Panc1 (cell line): ENCODE data around the gene SIGLEC8. TPM values are rescaled to one million over a fixed set of nuclear protein-coding genes. Genes with fewer than 3 reads are reported as not detected.

Experiments used
- ATAC-seq: fragments of 200-7000 bp; cut with Tn5 transposase; 2 replicates; pipeline ENCODE4 v1.9.1; 2020; ENCODE audit warnings: mild to moderate bottlenecking, moderate library complexity
- BruUV-seq: library from RNA; stranded (reverse); fragments of 400-500 nt; replicated peaks from 2 replicates; lab custom pipeline; 2021; lab: Mats Ljungman, UMichigan
- CTCF ChIA-PET: fragments of 300-600 bp; sonication (Branson Sonifier 250); formaldehyde crosslinking; loops from one replicate; lab custom pipeline; 2022; ENCODE audit warnings: antibody characterized with exemption; lab: Charles Lee
- POLR2A ChIA-PET: fragments of 300-600 bp; sonication (Branson Sonifier 250); formaldehyde crosslinking; loops from one replicate; lab custom pipeline; 2022; ENCODE audit warnings: antibody characterized with exemption; lab: Charles Lee
- DNase-seq: peaks from one replicate; pipeline ENCODE4 v3.0.0-alpha.2; 2010; ENCODE audit warnings: low read depth, low spot score
- H3K27ac ChIP-seq: 2 replicates; pipeline ENCODE4 v1.5.1; 2011; ENCODE audit warnings: mild to moderate bottlenecking, low read length, inconsistent platforms
- H3K27me3 ChIP-seq: fragments of 200-500 bp; sonication (Bioruptor generic); 2 replicates; pipeline ENCODE4 v1.6.0; 2014; ENCODE audit warnings: low read length, inconsistent platforms; ENCODE audit not compliant: control insufficient read depth, insufficient read depth
- H3K36me3 ChIP-seq: fragments of 200-500 bp; sonication (Bioruptor generic); 2 replicates; pipeline ENCODE4 v1.5.1; 2014; ENCODE audit warnings: inconsistent platforms, mild to moderate bottlenecking, low read length, moderate library complexity; ENCODE audit not compliant: control insufficient read depth, insufficient read depth
- H3K4me1 ChIP-seq: 2 replicates; pipeline ENCODE4 v1.5.1; 2011; ENCODE audit warnings: inconsistent platforms, mild to moderate bottlenecking, low read length, moderate library complexity; ENCODE audit not compliant: control insufficient read depth, insufficient read depth
- H3K4me3 ChIP-seq, 2 experiments: 2 replicates each; pipeline ENCODE4 v1.5.1; 2011 to 2012; ENCODE audit warnings: low read depth in 2 of 2, low read length in 2 of 2, mild to moderate bottlenecking in 2 of 2, inconsistent platforms in 1 of 2, moderate library complexity in 1 of 2
- H3K9me3 ChIP-seq: fragments of 200-500 bp; sonication (Bioruptor generic); 2 replicates; pipeline ENCODE4 v1.5.1; 2014; ENCODE audit warnings: low read depth, mild to moderate bottlenecking, inconsistent platforms, low read length, moderate library complexity; ENCODE audit not compliant: control insufficient read depth, insufficient read depth
- POLR2AphosphoS5 ChIP-seq: IDR thresholded peaks from 2 replicates; pipeline ENCODE4 v1.6.1; 2012; ENCODE audit warnings: mild to moderate bottlenecking, low read depth, low read length, moderate library complexity
- SIN3A ChIP-seq: IDR thresholded peaks from 2 replicates; pipeline ENCODE4 v1.6.1; 2012; ENCODE audit warnings: low read depth, mild to moderate bottlenecking, low read length, moderate library complexity, borderline replicate concordance; ENCODE audit not compliant: insufficient read depth
- TCF7L2 ChIP-seq: IDR thresholded peaks from 2 replicates; pipeline ENCODE4 v1.6.1; 2011; ENCODE audit warnings: mild to moderate bottlenecking, low read depth, low read length, inconsistent platforms
- in situ Hi-C: cut with HindIII; loops from 2 replicates; pipeline ENCODE4 v1.10.0; 2016; ENCODE audit warnings: low sequenced_read_pairs, low pct_unique_long_range_greater_than_20kb
- intact Hi-C: fragments of 100-400 bp; cut with micrococcal nuclease; formaldehyde crosslinking; loops from one replicate; pipeline ENCODE4 v1.10.0; 2022; ENCODE audit not compliant: unreplicated experiment
- total RNA-seq: library from RNA; stranded (reverse); gene quantifications from one replicate; pipeline ENCODE4 v1.2.1, GENCODE V29; 2021; ENCODE audit not compliant: unreplicated experiment
- TF ChIP-seq, protein P1 (sequence below): fragments of 450-650 bp; IDR thresholded peaks from 2 replicates; pipeline ENCODE4 v1.5.1; 2017; ENCODE audit warnings: mild to moderate bottlenecking
- TF ChIP-seq, protein P2 (sequence below), 2 experiments: IDR thresholded peaks; 2 replicates each; pipeline ENCODE4 v1.6.1; 2011 to 2012; ENCODE audit warnings: low read depth in 2 of 2, control low read depth in 1 of 2, low read length in 1 of 2, mild to moderate bottlenecking in 1 of 2, moderate library complexity in 1 of 2; ENCODE audit not compliant: insufficient read depth in 1 of 2

The SIGLEC8 gene
- total RNA-seq, 1 experiment from 2014 or later: not detected

DNA sequence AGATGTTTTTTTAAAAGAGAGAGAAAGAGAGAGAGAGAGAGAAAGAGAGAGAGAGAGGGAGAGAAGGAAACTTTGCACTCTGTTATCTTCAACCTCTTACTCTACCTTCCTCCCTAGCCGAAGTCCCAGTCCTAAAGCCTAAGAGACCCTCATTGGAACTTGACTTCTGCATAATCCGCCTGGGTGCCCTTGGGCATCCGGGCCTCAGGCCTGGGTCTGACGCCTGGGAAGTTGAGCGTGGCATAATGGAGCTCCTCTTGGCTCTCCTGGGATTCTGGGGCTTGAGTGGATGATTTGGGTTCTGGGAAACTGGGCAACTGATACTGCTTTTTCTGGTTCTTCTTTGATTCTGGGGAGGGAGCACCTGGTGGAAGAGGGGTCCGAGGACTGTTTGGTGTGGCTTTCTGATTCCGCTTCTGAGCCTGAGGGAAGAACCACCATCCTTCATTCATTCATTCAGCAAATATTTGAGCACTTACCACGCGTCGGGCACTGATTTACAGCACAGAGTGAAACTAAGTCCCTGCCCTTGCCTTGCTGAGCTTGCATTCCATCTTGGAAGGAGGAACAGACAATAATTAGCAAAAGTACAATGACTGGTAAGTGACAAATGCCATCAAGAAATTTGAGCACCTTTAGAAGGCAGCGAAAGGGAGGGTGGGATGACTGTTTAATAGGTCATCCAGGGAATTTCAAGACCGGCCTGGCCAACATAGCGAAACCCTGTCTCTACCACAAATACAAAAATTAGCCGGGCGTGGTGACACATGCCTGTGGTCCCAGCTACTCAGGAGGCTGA is 47.1 kb downstream of the SIGLEC8 start:
- intact Hi-C loops (no loop called here), in situ Hi-C loops (no loop called here)
- no peak overlapping the region for H3K4me3 ChIP-seq
- no peak for ATAC-seq
- BruUV-seq: no TSS peak
- no peaks in the 10 kb centered on the region for H3K36me3 ChIP-seq
- no peaks in the 10 kb centered on the region; the same call in 1 of the 2 replicates for H3K4me1 ChIP-seq
- TF ChIP-seq, protein P1, sequence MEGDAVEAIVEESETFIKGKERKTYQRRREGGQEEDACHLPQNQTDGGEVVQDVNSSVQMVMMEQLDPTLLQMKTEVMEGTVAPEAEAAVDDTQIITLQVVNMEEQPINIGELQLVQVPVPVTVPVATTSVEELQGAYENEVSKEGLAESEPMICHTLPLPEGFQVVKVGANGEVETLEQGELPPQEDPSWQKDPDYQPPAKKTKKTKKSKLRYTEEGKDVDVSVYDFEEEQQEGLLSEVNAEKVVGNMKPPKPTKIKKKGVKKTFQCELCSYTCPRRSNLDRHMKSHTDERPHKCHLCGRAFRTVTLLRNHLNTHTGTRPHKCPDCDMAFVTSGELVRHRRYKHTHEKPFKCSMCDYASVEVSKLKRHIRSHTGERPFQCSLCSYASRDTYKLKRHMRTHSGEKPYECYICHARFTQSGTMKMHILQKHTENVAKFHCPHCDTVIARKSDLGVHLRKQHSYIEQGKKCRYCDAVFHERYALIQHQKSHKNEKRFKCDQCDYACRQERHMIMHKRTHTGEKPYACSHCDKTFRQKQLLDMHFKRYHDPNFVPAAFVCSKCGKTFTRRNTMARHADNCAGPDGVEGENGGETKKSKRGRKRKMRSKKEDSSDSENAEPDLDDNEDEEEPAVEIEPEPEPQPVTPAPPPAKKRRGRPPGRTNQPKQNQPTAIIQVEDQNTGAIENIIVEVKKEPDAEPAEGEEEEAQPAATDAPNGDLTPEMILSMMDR: no peak
- TF ChIP-seq SIN3A (no peak), TCF7L2 (no peak), POLR2AphosphoS5 (no peak)
- TF ChIP-seq, protein P2, sequence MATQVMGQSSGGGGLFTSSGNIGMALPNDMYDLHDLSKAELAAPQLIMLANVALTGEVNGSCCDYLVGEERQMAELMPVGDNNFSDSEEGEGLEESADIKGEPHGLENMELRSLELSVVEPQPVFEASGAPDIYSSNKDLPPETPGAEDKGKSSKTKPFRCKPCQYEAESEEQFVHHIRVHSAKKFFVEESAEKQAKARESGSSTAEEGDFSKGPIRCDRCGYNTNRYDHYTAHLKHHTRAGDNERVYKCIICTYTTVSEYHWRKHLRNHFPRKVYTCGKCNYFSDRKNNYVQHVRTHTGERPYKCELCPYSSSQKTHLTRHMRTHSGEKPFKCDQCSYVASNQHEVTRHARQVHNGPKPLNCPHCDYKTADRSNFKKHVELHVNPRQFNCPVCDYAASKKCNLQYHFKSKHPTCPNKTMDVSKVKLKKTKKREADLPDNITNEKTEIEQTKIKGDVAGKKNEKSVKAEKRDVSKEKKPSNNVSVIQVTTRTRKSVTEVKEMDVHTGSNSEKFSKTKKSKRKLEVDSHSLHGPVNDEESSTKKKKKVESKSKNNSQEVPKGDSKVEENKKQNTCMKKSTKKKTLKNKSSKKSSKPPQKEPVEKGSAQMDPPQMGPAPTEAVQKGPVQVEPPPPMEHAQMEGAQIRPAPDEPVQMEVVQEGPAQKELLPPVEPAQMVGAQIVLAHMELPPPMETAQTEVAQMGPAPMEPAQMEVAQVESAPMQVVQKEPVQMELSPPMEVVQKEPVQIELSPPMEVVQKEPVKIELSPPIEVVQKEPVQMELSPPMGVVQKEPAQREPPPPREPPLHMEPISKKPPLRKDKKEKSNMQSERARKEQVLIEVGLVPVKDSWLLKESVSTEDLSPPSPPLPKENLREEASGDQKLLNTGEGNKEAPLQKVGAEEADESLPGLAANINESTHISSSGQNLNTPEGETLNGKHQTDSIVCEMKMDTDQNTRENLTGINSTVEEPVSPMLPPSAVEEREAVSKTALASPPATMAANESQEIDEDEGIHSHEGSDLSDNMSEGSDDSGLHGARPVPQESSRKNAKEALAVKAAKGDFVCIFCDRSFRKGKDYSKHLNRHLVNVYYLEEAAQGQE (IDR thresholded peaks at IDR 0.05; ENCODE audit: insufficient read depth in 1 of 2, low read depth in 2 of 2, low read length in 1 of 2): no peak
- POLR2A ChIA-PET: no interaction called here
- no peaks in the 10 kb centered on the region for H3K9me3 ChIP-seq
- DNase-seq: no peak
- no peak overlapping the region for H3K27ac ChIP-seq
- no peaks in the 10 kb centered on the region for H3K27me3 ChIP-seq
- CTCF ChIA-PET: no interaction called here

DNA sequence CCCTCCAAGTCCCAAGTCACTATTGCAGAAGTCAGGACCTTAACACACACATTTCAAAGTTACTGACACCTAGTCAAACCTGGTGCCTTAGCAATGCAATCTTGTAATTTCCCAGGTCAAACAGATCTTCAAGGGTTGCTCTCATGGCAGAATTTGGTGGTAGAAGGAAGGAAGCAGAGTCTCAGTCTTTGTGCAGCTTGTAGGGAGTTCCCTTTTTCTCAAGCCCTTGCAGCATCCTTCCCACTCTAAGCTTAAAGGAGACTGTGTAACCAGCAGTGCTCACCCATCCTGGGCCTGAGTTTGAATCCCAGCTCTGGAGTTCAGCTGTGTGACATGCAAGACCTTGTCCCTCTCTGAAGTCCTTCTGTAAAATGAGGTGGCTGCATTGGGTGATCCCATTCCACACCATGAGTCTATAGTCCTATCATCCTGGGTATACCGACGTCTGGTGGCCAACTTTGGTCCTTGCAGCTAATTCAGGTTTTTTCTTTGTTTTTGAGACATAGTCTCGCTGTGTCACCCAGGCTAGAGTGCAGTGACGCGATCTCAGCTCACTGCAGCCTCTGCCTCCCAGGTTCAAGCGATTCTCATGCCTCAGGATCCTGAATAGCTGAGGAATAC is 50.6 kb downstream of the SIGLEC8 start:
- H3K9me3 ChIP-seq: no peaks in the 10 kb centered on the region
- in situ Hi-C loops (no loop called here), intact Hi-C loops (loop anchor here (5.0 kb wide), 1 partner anchor 70 kb away; no protein-coding TSS in a partner anchor)
- no TSS peak for BruUV-seq
- H3K4me3 ChIP-seq: no peak overlapping the region
- TF ChIP-seq TCF7L2 (no peak), SIN3A (no peak), POLR2AphosphoS5 (no peak)
- TF ChIP-seq, protein P1: peak; percentile 72
- TF ChIP-seq, protein P2 (IDR thresholded peaks at IDR 0.05; ENCODE audit: insufficient read depth in 1 of 2, low read depth in 2 of 2, low read length in 1 of 2): no peak
- ChIA-PET CTCF (no interaction called here), POLR2A (no interaction called here)
- no peak overlapping the region for H3K27ac ChIP-seq
- ATAC-seq (peak; percentile 68), DNase-seq (no peak)
- H3K36me3 ChIP-seq: no peaks in the 10 kb centered on the region
- H3K4me1 ChIP-seq: no peaks in the 10 kb centered on the region; the same call in 1 of the 2 replicates
- no peaks in the 10 kb centered on the region for H3K27me3 ChIP-seq
